HG03354 (cell line): ENCODE data around the gene GSTA5.
"Not testable (repeated sequence)": the region's sequence is repeated elsewhere in the genome, so short reads cannot be mapped to it uniquely, and the experiment has no call there.

Experiments used
- ATAC-seq: cut with Tn5 transposase; IDR thresholded peaks from one replicate; pipeline ENCODE4 v1.9.1; 2021; ENCODE audit warnings: mild to moderate bottlenecking; ENCODE audit not compliant: unreplicated experiment, poor library complexity, severe bottlenecking

GSTA5 gene

DNA sequence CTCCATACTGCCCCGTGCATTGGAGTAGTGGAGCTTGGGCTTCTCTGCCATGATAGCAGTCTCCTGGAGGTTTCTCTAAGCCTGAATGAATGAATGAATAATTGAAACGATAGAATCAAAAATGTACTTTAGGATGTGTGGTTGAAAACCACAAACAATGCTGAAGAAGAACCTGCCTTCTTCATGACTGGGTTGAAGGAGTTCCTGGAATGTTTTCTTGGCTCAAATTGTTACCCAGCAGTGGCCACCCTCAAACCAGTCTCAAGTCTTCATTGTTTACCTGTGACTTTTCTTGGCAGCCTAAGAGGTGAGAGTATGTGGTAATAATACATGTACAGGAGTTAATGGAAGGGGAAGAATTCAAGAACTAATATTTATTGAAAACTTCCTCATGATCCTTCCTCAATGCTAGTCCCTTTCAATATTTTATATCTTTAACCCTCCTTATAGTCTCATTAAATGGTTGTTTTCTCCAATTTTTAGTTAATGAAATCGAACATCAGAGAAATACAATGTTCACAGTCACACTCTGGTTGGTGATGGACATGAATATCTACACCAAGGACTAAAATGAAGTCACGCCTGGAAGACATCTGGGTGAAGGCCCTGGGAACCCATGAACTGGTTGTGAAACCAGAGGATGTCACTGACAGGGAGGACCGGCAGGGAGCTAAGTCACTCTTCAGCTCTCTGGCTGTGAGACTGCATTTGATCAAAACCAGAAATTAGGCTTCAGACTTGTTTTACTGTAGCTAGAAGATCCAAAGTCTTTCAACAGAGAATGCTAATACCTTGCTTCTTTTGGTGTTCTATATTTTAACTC lies at the start of gene GSTA5:
Gene GSTA5, minus strand, starts transcription at position 51 of the 823 bp plus-strand sequence.
- ATAC-seq, result no peak

DNA sequence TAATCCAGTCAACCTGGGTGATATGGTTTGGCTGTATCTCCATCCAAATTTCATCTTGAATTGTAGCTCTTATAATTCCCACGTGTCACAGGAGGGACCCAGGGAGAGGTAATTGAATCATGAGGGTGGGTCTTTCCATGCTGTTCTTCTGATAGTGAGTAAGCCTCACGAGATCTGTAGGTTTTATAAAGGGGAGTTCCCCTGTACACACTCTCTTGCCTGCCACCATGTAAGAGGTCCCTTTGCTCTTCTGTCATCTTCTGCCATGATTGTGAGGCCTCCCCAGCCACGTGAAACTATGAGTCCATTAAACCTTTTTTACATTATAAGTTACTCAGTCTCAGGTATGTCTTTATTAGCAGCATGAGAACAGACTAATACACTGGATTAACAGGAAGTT lies 49.4 kb upstream of the GSTA5 start:
- no peak for ATAC-seq

DNA sequence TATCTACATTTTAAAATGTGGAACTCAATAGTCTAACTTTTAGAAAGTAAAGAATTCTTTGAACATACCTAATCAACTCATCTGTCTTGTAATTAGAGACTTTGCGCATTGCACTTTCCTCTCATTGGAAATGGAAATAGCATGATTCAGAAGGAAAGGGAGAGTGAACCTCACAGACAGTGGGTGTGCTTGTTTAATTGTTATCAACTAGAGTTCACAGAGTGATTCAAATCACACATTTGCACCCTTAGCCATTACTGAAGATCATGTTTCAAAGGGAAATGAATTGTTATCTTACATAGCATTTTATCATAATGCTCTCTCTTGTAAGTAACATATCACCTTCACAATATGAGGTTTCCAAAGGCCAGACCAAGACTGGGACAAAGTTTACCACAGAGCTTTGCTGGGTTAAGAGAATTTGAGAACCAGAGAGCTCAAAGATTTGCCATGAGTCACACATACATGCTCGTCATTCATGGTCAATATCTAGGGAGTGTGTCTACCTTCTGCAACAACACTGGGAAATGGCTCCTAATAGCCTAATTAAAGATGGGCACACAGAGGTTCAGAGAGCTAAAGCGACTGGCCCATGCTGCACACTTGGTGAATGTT lies 47.4 kb upstream of the GSTA5 start:
- no peak for ATAC-seq

DNA sequence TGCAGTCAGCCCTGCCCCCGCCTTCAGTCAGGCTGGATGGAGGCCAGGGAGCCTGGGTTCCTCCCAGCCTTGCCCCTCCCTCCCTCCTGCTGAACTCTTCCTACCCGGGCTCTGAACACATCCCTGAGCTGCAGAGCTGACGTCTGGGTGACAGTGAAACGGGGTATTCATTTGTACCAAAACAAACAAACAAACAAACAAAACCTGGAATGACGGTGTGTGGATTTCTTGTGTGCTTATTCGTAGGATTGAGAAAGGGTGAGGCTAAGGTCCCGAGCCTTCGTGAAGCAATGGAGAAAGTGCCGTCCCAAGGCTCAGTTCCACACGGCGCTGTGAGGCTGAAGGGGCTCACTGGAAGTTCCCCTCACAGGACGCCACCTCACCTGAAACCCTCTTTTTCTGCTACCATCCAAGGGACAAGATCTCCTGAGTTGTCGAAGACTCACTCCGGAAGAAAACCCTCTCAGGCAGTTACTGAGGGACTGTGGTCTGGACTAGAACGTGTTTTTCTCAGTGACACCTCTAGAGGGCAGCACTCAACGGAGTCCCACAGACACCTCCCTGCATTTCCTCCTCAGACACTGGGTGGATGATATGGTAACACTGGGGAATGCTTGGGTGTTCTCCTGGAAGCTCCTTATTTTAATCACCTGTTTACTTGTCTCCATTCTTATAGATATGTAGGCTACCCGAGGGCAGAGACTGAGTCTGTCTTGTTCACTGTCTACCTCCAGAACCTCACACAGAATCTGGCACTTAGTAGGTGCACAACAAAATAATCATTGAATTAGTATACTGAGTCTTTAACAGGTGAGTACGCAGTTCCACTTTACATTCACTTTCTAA lies 41.6 kb upstream of the GSTA5 start:
- ATAC-seq, result peak; percentile 100

DNA sequence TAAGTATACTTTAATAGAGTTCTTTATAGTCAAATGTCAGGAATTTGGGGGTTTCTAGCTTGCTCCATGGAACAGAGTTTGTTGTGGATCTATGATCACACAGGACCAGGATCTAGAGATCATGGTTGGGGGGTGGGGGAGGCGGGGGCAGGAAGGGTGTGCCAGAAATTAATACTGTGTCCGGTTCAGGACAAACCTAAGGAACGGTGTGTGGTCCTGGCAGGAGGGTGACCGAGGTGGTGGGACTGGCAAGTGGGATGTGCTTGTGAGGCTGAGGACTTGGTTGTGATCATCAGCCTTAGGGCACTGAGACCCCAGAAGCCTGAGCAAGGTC lies 41.0 kb upstream of the GSTA5 start:
- no peak for ATAC-seq

DNA sequence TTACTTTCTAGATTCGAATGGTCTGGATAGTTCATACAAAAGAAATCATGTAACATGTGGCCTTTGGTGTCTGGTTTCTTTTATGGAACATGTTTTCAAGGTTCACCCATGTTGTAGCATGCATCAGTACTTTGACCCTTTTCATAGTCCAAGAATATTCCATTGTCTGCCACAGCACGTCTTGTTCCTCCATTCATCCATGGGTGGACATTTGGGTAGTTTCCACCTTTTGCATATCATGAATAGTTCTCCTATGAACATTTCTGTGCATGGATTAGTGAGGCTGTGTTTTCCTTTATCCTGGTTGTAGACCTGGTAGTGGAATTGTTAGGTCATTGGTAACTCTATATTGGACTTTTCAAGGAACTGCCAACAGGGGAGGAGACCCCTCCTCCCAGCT lies 37.2 kb upstream of the GSTA5 start:
- no peak for ATAC-seq

DNA sequence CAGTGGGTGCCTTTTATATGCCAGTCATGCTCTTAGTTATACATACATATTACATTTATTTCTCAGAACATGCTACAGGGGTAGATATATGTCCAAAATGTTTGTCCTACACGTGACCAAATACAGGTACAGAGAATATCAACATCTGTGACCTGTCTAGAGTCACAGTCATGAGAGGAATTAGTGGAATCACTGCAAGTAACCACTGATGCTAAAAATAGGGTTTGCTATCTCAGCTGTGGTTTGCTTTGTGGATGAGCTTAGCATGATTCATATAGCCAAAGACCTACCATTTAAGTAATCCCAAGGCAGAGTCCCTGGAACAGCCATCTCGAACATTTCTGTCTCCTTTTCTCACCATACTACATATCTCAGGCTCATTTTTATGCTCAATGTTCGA lies 36.6 kb upstream of the GSTA5 start:
- no peak for ATAC-seq

DNA sequence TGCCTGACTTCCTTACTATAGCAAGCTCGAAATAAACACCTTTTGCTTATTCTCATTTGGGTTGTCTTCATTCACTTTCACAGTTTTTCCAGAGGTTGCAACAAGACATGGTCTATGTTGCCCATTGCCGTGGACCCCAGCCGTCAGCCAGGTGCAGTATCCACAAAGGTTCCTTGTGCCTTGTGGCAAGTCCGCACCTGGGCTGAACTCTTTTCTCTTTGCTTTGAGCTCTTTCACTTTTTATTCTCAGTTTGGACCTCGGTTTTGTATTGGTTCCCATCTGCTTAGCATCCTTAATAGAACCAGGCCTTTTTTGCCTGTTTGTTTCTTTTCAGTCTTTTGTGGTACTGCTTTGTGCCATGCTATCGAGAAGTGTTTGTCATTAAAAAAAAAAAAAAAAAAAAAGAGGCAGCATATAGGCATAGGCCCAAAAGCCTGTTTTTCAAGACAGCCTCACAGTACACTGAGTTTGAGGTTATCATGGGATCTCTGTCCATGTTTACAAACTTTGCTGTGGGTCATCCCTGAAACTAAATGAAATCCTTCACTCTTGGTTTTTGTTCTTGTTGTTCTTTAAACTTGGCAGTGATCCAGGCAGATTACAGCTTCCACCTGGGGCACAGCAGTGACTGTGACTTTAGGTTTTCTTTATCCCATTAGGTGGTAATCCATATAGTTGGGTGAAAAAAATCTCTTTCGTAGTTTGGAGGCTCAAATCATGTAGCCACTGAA lies 35.6 kb upstream of the GSTA5 start:
- ATAC-seq, result no peak

DNA sequence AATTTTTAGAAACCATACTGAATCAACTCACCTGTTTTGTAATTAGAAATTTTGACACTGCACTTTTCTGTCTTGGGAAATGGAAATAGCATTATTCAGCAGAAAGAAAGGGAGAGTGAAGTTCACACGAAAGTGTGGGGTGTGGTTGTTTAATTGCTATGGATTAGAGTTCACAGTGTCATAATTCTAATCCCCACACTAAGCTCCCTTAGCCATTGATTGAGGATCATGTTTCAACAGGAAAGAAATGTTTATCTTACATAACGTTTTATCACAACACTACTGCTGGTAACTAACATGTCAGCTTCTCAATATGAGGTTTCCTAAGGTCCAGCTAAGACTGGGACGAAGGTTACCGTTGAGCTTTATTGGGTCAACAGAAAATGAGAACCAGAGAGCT lies 31.4 kb upstream of the GSTA5 start:
- ATAC-seq, result no peak

DNA sequence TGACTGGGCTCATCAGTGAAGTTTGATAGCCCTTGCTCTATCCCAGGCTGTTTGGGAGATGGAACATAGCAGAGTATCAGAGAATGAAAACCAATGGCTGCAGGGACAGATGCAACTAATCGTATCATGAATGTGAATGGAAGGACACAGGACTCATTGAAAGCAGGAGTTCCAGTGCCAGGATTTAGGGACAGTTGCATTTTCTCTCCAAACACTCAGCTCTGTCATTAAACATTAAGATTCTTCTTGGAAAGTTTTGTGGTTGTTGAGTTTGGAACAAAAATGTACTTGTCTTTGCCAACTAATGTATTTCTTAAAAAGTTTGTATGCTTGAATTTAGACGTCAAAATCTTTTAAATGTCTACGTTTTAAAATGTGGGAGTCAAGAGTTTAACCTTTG lies 31.0 kb upstream of the GSTA5 start:
- ATAC-seq, result no peak

DNA sequence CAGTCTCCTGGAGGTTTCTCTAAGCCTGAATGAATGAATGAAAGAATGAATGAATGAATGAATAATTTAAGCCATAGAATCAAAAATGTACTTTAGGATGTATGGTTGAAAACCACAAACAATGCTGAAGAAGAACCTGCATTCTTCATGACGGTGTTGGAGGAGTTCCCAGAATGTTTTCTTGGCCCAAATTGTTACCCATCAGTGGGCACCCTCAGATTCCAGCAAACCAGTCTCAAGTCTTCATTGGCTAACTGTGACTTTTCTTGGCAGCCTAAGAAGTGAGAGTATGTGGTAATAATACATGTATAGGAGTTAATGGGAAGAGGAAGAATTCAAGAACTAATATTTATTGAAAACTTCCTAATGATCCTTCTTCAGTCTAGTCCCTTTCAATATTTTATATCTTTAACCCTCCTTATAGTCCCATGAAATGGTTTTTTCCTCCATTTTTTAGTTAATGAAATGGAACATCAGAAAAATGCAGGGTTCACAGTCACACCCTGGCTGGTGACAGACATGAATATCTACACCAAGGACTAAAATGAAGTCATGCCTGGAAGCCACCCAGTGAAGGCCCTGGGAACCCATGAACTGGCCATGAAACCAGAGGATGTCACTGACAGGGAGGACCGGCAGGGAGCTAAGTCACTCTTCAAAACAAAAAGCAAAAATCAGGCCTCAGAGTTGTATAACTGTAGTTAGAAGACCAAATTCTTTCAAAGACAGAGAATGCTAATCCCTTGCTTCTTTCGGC lies 29.9 kb upstream of the GSTA5 start:
- ATAC-seq, result not testable (repeated sequence)

DNA sequence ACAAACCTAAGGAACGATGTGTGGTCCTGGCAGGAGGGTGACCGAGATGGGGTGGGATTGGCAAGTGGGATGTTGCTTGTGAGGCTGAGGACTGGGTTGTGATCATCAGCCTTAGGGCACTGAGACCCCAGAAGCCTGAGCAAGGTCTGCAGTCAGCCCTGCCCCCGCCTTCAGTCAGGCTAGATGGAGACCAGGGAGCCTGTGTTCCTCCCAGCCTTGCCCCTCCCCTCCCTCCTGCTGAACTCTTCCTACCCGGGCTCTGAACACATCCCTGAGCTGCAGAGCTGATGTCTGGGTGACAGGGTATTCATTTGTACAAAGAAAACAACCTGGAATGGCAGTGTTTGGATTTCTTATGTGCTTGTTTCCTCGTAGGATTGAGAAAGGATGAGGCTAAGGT lies 28.3 kb upstream of the GSTA5 start:
- ATAC-seq, result not testable (repeated sequence)

DNA sequence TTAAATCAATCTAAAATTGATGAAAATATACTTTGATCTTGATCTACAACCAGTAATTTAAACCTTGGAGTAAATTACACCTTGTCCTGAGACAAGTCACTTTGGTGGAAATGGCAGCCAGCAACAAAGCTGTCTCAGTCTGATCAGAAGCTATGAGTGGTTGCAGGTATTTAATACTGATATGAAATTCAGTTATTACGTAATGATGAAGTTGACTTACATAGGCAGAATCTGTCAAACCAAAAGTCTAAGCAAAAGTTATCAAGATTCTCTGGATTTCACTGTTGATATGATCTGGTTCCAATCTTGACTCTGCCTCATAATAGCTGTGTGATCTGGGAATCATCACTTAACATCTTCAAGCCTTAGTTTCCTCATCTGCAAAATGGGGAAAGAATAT lies 27.6 kb upstream of the GSTA5 start:
- ATAC-seq, result no peak

DNA sequence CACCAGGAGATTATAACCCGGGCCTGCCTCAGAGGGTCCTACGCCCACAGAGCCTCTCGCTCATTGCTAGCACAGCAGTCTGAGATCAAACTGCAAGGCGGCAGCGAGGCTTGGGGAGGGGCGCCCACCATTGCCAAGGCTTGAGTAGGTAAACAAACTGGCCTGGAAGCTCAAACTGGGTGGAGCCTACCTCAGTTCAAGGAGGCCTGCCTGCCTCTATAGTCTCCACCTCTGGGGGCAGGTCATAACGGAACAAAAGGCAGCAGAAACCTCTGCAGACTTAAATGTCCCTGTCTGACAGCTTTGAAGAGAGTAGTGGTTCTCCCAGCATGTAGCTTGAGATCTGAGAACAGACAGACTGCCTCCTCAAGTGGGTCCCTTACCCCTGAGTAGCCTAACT lies 20.5 kb upstream of the GSTA5 start:
- ATAC-seq, result not testable (repeated sequence)

DNA sequence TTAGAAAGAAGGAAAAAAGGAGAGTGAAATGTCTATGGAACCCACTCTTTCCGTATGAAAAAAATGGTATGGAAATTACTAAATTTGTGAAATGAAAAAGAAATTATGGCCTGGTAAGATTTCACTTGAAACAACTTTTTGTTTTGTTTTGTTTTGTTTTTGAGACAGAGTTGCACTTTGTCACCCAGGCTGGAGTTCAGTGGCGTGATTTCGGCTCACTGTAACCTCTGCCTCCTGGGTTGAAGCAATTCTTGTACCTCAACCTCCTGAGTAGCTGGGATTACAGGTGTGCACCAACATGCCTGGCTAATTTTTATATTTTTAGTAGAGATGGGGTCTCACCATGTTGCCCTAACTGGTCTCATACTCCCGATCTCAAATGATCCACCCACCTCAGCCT lies 17.8 kb upstream of the GSTA5 start:
- ATAC-seq, result no peak

DNA sequence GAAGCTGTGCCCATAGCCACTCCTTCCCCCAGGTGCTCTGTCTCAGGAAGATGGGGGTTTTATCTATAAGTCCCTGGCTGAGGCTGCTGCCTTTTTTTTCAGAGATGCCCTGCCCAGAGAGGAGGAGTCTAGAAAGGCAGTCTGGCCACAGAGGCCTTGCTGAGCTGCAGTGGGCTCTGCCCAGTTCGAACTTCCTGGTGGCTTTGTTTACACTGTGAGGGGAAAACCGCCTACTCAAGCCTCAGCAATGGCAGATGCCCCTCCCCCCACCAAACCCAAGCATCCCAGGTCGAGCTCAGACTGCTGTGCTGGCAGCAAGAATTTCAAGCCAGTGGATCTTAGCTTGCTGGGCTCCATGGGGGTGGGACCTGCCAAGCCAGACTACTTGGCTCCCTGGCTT lies 15.5 kb upstream of the GSTA5 start:
- ATAC-seq, result not testable (repeated sequence)

DNA sequence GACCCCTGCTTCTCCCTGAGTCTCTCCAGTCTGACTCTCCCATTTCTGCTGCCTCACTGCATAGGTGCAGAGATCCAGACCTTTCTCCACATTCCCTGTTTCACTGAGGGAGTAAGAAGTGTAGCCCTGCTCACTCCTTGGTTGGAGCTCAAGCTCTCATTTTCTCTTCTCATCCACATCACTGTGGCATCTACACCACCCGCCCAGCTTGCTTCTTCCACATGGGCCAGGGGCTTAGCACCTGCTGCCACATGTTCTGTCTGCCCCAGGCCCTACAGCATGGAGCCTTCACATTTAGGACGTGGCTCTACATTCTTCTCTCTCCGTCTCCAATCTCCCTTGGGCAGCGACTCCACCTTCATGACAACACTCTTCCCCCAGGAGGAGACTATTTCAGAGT lies 8.5 kb upstream of the GSTA5 start:
- no peak for ATAC-seq

DNA sequence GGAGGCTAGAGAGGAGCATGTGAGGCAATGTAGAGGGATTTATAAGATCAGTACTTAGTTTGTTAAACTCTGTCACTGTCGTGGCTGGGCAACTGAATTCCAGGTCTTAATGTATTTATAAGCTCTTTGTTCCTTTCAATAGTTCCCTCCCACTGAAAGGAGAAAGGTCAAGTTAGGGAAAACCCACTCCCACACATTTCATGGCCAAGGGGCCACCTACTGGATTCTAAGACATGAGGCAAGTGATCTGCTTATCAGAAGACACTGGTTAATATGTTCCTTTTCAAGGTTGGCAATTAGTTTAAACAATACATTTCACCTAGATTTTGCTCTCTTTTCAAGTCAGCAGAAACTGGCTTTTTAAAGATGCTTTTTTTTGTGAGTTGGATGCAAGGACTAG lies 5.4 kb upstream of the GSTA5 start:
- ATAC-seq, result no peak

DNA sequence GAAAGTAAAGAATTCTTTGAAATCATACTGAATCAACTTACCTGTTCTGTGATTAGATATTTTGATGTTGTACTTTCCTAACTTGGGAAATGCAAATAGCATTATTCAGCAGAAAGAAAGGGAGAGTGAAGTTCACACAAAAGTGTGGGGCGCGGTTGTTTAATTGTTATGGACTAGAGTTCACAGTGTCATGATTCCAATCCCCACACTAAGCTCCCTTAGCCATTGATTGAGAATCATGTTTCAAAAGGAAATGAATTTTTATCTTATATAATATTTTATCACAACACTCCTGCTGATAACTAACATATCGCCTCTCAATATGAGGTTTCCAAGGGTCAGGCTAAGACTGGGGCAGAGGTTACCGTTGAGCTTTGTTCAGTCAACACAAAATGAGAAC lies 3.0 kb upstream of the GSTA5 start:
- ATAC-seq, result no peak
